Mesothelial cell of epicardium (in vitro differentiated cells): ENCODE results near the gene PPP1CB. TPM values are rescaled to one million over a fixed set of nuclear protein-coding genes. Genes with fewer than 3 reads are reported as not detected.
"Not testable (repeated sequence)": the region's sequence is repeated elsewhere in the genome, so short reads cannot be mapped to it uniquely, and the experiment has no call there.

Source experiments
- DNase-seq, 2 experiments: peaks; one replicate each; pipeline ENCODE4 v3.0.0; 2021; ENCODE audit warnings: low spot score in 2 of 2; ENCODE audit not compliant: unreplicated experiment in 2 of 2
- H3K27ac Mint-ChIP-seq: 2 replicates; pipeline ENCODE4 v1.8.0; 2021; ENCODE audit warnings: mixed read lengths
- H3K27me3 Mint-ChIP-seq: 2 replicates; pipeline ENCODE4 v1.8.0; 2021; ENCODE audit warnings: low read depth, mixed read lengths
- H3K36me3 Mint-ChIP-seq: 2 replicates; pipeline ENCODE4 v1.8.0; 2021; ENCODE audit warnings: mixed read lengths
- H3K4me1 Mint-ChIP-seq: 2 replicates; pipeline ENCODE4 v1.8.0; 2021; ENCODE audit warnings: mixed read lengths
- H3K4me3 Mint-ChIP-seq: 2 replicates; pipeline ENCODE4 v1.8.0; 2021; ENCODE audit warnings: mild to moderate bottlenecking, moderate library complexity, mixed read lengths
- H3K9me3 Mint-ChIP-seq: 2 replicates; pipeline ENCODE4 v1.8.0; 2021; ENCODE audit warnings: mixed read lengths
- total RNA-seq: library from RNA; stranded (reverse); gene quantifications from 3 replicates; pipeline ENCODE4 v1.2.1, GENCODE V29; 2021
- TF ChIP-seq, protein P1 (sequence below): fragments of 200-600 bp; sonication (generic); IDR thresholded peaks from one replicate; pipeline ENCODE4 v1.5.0; 2021; ENCODE audit warnings: antibody characterized with exemption; ENCODE audit not compliant: unreplicated experiment

Gene PPP1CB
- total RNA-seq, 1 donor from 2014 or later: 161 TPM

DNA sequence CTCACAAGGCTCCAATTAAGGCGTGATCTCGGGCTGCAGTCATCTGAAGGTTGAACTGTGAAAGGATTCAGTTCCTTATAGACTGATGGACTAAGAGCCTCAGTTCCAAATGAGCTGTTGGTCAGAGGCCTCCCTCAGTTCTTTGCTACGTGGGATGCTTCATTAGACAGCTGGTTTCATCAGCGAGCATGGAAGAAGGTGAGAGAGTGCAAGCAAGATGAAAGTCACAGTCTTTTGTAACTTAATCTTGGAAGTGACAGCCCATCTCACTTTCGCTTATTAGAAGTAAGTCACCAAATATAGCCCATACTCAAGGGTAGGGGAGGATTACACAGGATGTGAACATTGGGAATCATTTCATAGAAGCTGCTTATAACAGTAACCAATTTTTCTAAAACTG, 26.8 kb downstream of the PPP1CB start:
- Mint-ChIP-seq H3K27ac (no peak overlapping the region), H3K4me3 (no peak overlapping the region), H3K27me3 (no peaks in the 10 kb centered on the region), H3K9me3 (no peaks in the 10 kb centered on the region), H3K36me3 (peaks cover 28% of the 10 kb centered on the region), H3K4me1 (no peaks in the 10 kb centered on the region)
- DNase-seq: no peak
- TF ChIP-seq, protein P1, sequence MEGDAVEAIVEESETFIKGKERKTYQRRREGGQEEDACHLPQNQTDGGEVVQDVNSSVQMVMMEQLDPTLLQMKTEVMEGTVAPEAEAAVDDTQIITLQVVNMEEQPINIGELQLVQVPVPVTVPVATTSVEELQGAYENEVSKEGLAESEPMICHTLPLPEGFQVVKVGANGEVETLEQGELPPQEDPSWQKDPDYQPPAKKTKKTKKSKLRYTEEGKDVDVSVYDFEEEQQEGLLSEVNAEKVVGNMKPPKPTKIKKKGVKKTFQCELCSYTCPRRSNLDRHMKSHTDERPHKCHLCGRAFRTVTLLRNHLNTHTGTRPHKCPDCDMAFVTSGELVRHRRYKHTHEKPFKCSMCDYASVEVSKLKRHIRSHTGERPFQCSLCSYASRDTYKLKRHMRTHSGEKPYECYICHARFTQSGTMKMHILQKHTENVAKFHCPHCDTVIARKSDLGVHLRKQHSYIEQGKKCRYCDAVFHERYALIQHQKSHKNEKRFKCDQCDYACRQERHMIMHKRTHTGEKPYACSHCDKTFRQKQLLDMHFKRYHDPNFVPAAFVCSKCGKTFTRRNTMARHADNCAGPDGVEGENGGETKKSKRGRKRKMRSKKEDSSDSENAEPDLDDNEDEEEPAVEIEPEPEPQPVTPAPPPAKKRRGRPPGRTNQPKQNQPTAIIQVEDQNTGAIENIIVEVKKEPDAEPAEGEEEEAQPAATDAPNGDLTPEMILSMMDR: no peak

DNA sequence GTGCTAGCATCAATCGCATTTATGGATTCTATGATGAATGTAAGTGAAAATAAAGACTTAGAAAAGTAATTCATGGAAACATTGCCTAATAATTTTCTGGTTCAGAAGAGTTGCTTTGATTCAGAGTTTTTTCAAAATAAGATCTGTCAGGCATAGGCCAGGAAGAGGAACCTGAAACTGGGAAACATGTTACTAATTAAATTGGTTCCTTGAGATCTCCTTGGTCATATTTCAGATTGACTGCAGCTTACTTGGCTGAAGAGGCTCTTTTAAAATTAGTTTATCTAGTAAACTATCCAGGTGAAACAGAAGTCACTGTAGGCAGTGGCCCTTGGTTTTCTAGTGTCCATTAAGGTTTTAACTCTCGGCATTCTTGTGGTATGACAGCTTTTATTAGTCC, 27.4 kb downstream of the PPP1CB start:
- TF ChIP-seq, protein P1: no peak
- Mint-ChIP-seq H3K27ac (no peak overlapping the region), H3K27me3 (no peaks in the 10 kb centered on the region), H3K36me3 (peaks cover 28% of the 10 kb centered on the region), H3K4me3 (no peak overlapping the region), H3K4me1 (no peaks in the 10 kb centered on the region), H3K9me3 (no peaks in the 10 kb centered on the region)
- no peak for DNase-seq

- Mint-ChIP-seq H3K4me3 (no peak overlapping the region), H3K36me3 (peaks cover 28% of the 10 kb centered on the region), H3K4me1 (no peaks in the 10 kb centered on the region), H3K9me3 (no peaks in the 10 kb centered on the region), H3K27me3 (no peaks in the 10 kb centered on the region), H3K27ac (no peak overlapping the region)
- DNase-seq: no peak
- TF ChIP-seq, protein P1: no peak
Observed at GRCh38 chr2:28780496-28780895, 28.9 kb downstream of the PPP1CB start.

DNA sequence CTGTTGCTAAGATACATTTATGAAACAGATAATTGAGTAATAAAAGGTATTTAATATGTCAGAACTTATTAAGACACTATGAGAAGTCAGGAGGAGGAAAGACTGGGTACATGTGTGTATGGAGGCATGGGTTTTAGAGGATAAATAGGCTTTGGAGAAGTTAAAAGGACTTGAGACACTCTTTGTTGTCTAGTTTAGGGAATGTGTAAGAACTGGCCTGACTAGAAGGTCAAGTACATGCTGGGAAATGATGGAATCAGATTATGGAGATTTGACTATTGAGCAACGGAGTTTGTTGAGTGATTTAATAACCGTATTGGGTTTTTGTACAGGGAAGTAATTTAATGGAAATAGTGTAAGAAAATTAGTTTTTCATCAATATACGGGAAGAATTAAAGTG, 30.8 kb downstream of the PPP1CB start:
- no peak overlapping the region for H3K4me3 Mint-ChIP-seq

GRCh38 chr2:28784570-28784969, 32.9 kb downstream of the PPP1CB start:
- not testable (repeated sequence) for H3K9me3 Mint-ChIP-seq, DNase-seq, H3K27me3 Mint-ChIP-seq, H3K27ac Mint-ChIP-seq, H3K4me1 Mint-ChIP-seq, H3K4me3 Mint-ChIP-seq
- H3K36me3 Mint-ChIP-seq: peaks cover 39% of the 10 kb centered on the region

More for the DNA sequence above, 30.8 kb downstream of the PPP1CB start:
- H3K4me1 Mint-ChIP-seq: no peaks in the 10 kb centered on the region
- H3K36me3 Mint-ChIP-seq: peaks cover 29% of the 10 kb centered on the region
- no peaks in the 10 kb centered on the region for H3K9me3 Mint-ChIP-seq
- TF ChIP-seq, protein P1: no peak
- no peaks in the 10 kb centered on the region for H3K27me3 Mint-ChIP-seq
- H3K27ac Mint-ChIP-seq: peak overlapping the region; percentile 12
- DNase-seq: no peak

DNA sequence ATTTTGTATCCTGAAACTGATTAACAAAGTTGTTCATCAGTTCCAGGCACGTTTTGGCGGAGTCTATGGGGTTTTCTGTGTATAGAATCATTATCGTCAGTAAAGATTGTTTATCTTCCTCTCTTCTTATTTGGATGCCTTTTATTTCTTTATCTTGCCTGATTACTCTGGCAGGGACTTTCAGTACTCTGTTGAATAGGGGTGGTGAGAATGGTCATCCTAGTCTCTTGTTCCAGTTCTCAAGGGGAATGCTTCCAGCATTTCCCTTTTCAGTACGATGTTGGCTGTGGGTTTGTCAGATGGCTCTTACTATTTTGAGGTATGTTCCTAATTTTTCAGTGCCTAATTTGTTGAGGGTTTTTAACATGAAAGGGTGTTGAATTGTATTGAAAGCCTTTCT, 45.0 kb downstream of the PPP1CB start:
- Mint-ChIP-seq H3K36me3 (peaks cover 67% of the 10 kb centered on the region), H3K4me1 (no peaks in the 10 kb centered on the region), H3K27me3 (no peaks in the 10 kb centered on the region), H3K9me3 (peaks cover 34% of the 10 kb centered on the region), H3K4me3 (no peak overlapping the region), H3K27ac (no peak overlapping the region)
- no peak for DNase-seq
- TF ChIP-seq, protein P1: no peak
